Hypothalamus (tissue), 51 donors: ENCODE measurements around the gene ZC3H7B.
"Not testable (repeated sequence)": the region's sequence is repeated elsewhere in the genome, so short reads cannot be mapped to it uniquely, and the experiment has no call there.

ENCODE experiments used
- DNase-seq, 51 donors: peaks; one replicate each; lab custom pipeline; 2025; lab: John Stamatoyannopoulos, UW

Gene ZC3H7B

GRCh38 chr22:41285441-41285819, 15.9 kb upstream of the ZC3H7B start:
- peak in 29 of 51 donors; percentile 14 to 83 (median 49) for DNase-seq

GRCh38 chr22:41285820-41286638, 15.3 kb upstream of the ZC3H7B start, which contains the start of gene RANGAP1:
RANGAP1 (minus strand) TSS chr22:41286187; CDS start chr22:41281044, 5,143 bp downstream.
- DNase-seq: peak; percentile 77 to 99 (median 98)

DNA sequence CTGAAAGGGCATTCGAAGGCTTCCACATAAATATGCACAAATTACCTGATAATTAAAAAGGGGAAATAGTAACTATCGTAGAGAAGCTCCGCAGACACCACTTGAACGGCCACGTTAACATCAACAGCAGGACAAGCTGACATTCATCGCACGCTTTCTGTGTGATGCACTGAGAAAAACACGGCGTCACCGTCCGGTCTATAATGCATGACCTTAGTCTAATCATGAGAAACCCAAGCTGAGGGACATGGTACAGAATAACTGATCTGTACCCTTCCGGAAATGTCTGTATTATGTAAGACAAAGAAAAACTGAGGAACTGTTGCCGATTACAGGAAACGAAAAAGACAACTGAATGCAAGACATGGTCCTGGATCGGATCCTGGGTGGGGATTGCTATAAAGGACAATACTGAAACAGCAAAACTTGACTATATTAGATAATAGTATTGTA, 14.7 kb upstream of the ZC3H7B start:
- DNase-seq: peak in 5 of 51 donors; percentile 23 to 68 (median 42)

- no peak for DNase-seq
These were observed 12.9 kb upstream of the ZC3H7B start for GRCh38 chr22:41288245-41288946.

DNA sequence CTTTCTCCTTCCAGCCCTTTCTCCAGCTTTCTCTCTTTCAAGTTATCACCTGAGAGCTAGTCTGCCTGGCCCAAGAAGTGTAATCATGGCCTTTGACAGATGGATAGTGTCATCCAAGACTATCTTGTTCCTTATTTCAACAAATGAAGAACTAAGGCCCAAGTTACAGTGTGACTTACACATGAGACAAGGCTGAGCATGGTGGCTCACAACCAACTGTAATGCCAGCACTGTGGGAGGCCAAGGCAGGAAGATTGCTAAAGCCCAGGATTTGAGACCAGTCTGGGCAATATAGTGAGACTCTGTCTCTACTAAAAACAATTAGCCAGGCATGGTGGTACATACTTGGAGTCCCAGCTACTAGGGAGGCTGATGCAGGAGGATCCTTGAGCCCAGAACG, 11.7 kb upstream of the ZC3H7B start:
- DNase-seq: no peak

DNA sequence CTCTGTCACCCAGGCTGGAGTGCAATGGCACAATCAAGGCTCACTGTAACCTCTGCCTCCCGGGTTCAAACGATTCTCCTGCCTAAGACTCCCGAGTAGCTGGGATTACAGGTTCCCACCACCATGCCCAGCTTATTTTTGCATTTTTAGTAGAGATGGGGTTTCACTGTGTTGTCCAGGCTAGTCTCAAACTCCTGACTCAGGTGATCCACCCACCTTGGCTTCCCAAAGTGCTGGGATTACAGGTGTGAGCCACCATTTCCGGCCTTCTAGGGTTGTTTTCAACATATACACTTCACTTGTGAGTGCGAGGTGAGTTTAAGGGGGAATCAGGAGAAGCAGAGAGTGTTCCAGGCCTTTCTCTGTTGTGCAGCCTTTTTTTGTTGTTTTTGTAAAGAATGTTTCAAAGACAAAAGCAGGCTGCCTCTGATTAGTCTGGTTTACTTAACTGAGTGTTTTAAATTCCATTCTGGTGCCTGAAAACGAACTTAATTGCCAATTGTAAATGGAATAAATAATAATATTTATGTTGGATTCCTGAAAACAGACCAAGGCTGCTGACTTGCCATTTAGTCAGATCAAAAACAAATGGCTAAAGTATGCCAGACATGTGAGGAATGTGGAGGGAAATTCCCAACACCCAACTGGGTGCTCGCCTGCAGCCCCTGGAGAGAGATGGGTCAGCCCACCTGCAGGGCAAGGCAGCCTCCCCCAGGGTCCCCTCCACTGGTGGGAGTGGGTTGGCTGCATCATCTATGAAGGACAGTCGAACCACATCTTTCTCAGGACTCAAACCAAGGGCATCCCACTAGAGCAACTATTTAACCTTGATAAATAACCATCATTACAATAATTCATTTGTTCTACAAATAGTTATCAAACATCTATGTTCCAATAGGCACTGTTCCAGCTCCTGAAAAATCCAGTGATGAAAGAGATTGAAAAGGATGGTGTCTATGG, 10.8 kb upstream of the ZC3H7B start:
- no peak for DNase-seq

GRCh38 chr22:41294816-41295215, 6.5 kb upstream of the ZC3H7B start:
- DNase-seq: not testable (repeated sequence)

- no peak for DNase-seq
These were observed 4.3 kb upstream of the ZC3H7B start for GRCh38 chr22:41296826-41297667.

DNA sequence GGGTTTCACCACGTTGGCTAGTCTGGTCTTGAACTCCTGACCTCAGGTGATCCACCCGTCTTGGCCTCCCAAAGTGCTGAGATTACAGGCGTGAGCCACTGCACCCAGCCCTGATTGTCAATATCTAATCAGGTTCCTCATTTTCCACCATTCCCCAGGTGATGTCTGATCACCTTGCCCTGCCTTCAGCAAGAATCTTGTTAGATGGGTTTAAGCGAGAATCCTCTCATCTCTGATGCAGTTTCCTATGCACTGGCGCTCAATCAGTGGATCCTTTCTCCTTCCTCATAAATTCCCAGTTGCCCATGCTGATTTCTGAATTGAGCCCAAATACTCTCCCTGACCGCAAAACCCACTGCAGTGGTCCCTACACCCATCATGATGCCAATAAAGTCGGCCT, 664 bp upstream of the ZC3H7B start:
- DNase-seq: no peak

DNA sequence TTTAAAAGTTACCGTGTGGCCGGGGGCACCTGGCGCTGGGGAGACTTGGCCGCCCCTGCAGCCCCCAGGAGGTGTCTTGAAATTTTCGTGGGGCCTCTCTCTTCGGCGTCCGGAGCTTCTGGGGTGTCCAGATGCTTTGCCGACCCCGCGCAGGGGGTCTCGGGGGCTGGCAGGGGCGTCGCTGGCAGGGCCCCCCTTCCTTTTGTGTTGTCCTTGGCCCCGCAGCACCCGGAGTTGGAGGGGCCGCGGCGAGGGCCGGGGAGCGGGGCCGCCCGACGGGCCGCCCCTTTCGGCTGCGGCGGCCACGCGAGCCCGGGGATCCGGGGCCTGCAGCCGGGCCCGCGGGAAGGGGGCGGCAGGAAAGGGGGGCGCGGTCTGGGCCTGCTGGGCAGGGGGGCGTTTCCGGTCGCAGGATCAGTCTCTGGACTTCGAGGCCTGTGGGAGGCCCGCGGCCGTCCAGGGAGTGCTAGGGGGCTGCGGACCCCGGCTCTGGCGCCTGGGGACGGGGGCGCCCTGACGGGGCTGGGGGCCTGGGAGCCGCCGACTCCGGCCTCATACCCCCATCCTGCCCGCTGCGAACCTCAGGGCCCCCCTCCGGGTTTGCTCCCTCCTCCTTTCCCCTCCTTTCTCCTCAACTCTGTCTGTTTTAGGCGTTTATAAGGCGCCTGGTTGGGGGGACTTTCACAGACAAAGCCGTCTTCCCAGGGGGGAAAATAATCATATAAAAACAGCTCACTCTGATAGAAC, 869 bp downstream of the ZC3H7B start:
- DNase-seq: peak in 10 of 51 donors; percentile 11 to 35 (median 22)

- DNase-seq: no peak
These were observed 1.5 kb downstream of the ZC3H7B start for GRCh38 chr22:41302811-41303210.

- peak in 6 of 51 donors; percentile 3 to 24 (median 13) for DNase-seq
These were observed 4.3 kb downstream of the ZC3H7B start for GRCh38 chr22:41305646-41306045.

DNA sequence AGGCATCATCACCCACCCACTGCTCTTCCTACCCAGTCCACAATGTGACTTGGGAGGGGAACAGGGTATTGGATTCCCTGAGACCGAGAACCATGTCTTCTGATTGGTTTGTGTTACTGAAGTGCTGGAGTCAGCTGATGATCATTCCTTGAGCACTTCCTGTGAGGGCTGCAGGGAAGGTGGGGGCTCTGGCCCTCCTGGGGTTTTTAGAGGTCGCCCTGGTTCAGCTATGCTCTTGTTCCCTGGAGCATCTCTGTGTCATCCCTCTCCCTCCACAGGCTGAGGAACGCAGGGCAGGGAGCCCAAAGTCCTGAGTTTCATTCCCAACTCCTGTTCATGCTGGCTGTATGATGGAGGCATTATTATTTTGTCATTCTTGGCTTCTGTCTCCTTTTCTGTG, 6.7 kb downstream of the ZC3H7B start:
- DNase-seq: peak in 2 of 51 donors; percentile 6 to 11

DNA sequence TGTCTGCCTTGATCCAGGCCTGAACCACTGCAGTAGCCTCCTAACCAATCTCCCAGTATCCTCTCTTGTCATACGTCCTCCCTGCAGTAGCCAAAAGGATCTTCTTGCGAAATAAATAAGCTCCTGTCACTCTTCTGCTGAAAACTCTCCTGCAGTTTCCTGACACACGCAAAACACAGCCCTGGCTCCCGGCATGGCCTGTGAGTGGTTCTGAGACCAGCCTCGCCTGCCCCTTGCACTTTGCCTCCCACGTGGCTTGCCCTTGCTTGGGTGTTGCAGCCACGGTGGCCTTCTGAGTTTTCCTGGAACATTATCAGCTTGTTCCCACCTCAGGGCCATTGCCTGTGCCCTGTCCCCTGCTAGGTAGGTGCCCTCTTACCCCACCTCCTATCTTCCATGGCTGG, 7.2 kb downstream of the ZC3H7B start:
- no peak for DNase-seq

DNA sequence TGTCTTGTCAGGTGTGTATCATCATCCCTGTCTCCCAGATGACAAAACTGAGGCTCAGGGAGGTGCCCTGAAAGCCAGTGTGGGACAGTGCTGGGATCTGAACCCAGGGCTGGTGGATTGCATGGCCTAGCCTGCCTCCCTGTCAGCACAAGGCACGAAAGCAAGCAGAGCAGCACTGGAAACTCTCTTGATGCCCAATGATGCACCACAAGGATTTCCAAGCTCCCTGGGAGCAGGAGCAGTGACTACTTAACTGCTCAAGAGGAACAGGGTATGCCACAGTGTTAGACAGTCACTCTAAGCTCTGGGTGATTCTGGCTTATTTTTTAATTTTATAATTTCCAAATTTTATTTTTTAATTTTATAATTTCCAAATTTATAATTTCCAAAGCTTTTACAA, 9.0 kb downstream of the ZC3H7B start:
- DNase-seq: no peak

DNA sequence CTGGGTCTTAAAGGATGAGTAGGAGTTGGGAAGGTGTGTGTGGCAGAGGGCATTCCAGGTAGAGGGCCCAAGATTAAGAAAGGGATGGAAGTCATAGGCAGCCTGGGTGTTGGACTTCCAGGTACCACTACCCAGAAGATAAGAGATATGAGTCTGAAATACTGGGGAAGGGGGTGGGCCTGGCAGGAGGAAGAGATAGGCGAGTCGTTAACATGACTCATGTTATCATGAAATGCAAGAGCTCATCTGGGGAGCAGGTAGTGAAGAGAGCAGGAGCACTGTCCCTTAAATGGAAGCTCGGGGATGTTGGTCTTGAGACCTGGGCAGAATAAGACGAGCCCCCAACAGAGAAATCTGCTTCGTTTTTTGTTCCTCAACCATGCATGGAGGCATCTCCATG, 10.2 kb downstream of the ZC3H7B start:
- DNase-seq: no peak

DNA sequence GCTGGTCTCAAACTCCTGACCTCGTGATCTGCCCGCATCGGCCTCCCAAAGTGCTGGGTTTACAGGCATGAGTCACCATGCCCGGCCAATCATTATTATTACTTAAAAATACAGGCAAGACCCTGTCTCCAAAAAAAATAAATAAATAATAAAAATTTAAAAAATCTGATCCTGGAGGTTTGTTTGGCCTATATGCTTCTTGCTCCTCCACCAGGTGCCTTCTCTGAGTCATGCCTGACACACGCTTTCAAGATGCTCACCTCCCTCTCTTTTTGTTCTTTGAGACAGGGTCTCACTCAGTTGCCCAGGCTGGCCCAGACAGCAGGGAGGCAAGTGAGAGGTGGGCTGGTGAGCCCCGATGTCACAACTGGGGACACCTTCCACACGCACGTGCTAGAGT, 13.5 kb downstream of the ZC3H7B start:
- DNase-seq: no peak

GRCh38 chr22:41315586-41315985, 14.3 kb downstream of the ZC3H7B start:
- no peak for DNase-seq
